ENCODE results near the gene SZT2. TPM values are rescaled to one million over a fixed set of nuclear protein-coding genes. Genes with fewer than 3 reads are reported as not detected.

SZT2 gene
- total RNA-seq: 17.3 TPM

DNA sequence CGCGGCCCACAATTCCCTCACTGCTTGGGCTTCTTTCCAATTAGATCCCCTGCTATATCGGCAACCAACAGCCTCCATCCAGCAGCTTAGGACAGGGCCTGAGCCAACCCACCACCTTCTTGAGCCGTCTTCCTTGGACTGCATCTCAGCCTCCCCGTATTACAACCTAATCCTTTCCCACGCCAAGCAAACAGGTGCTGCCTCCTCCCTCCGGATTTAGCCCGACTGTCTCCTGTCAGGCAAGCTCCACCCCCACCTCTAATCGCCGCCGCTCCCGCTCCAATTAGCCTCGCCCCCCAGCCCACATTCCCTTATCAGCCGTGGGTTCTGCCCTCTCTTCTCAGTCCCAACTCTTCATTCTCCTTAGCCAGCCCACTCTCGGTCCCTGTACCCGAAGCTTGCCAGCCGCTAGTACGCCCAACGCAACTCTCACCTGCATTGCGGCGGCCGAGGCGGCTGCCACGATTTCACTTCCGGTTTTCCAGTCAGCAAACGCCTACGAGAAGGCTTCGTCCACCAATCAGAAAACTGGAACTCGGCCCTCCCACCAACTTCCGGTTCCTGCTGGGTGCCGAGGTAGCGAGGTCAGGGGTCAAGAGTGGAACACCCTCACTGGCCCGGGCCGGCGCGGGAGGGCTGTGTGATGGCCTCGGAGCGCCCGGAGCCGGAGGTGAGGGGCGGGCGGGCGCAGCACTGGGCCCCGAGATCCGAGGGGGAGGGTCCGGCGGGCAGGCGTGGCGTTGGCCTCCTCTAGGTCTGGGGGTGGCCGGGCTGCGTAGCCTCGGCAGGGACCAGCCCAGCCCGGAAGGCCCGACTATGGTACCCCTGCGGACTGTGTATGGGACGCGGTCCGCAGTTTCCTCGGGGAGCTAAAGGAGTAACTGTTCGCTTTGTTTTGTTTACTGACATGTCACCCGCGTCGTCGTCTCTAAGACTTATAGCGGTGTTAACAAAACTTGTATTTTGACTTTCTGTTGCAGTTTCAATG lies at the start of gene SZT2, which contains the start of gene MED8:
SZT2 (plus strand) TSS at position 574 of the 988 bp plus-strand sequence; CDS start at position 644, 70 bp downstream.
MED8 (minus strand) TSS at position 475 of the 988 bp plus-strand sequence; CDS start at position 439, 36 bp downstream.
- peak; percentile 95 for DNase-seq

DNA sequence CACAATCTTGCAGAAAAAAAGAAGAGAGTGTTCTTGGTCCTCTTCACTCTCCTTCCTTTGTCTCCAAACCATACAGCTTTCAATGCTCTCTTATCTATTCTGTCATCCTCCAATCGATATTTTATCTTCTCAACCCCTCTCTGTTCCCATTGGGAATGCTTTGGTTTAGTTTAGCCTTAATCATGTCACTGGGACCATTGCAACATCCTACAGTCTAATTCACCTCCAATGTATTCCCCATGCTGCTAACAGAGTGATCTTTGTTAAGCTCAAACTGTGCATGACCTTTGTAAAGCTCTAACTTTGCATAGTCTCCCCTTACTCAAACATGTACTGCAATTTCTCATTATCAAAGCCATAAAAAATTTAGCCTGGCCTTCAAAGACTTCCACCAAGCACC lies 49.1 kb upstream of the SZT2 start:
- no peak for DNase-seq

DNA sequence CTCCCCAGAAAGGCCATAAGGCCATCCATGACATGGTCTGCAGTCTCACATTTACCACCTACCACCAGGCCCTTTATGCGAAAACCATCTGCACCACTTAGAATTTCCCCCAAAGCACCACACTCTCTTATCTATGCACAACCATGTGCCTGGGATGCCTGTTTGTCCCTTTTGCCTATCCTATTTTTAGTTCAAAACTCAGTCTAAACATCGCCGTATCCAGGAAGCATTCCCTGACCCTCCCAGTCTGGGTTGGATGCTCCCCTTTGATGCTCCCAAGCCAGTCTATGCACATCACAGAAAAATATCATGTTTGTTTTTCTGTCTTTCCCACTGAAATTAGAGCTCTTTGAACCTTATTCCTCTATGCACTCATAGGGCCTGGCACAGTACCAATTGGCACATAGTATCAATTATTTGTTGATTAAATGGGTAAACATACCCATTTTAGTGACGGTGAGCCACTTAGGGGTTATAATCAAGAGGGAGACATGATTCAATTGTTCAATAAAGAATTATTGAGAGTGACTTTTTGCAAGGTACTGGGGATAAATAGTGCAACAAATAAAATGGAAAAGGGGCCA lies 45.3 kb upstream of the SZT2 start:
- no peak for DNase-seq

DNA sequence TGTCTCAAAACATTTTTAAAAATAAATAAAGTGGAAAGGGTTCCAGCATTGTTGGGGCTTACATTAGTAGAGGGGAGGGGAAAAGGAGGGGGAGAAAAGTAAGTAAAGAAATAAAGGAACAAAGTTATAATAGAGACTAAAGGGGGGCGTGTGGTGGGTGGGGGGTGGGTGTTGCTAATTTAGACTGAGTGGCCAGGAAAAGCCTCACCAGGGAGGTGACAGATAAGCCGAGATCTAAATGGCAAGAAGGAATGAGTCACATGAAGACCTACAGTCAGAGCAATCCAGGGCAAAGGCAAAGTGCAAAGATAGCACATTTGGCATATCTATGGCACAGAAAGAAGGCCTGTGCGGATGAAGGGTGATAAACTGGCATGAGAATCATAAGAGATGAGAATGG lies 44.6 kb upstream of the SZT2 start:
- no peak for DNase-seq

DNA sequence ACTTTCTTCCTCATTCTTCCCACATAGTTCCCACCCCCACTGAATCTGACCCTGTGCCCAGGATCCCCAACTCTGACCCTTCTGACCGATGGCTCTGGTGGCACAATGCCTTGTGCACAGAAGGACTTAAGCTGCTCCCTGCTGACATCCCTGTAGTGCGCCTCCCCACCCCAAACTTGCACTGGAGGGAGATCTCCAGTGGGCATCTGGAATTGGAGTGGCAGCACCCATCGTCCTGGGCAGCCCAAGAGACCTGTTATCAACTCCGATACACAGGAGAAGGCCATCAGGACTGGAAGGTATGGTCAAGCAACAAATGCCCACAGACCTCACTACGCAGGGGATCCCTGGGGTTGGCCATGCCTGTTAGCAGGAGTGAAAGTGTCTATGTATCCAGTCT lies 43.1 kb upstream of the SZT2 start:
- no peak for DNase-seq

DNA sequence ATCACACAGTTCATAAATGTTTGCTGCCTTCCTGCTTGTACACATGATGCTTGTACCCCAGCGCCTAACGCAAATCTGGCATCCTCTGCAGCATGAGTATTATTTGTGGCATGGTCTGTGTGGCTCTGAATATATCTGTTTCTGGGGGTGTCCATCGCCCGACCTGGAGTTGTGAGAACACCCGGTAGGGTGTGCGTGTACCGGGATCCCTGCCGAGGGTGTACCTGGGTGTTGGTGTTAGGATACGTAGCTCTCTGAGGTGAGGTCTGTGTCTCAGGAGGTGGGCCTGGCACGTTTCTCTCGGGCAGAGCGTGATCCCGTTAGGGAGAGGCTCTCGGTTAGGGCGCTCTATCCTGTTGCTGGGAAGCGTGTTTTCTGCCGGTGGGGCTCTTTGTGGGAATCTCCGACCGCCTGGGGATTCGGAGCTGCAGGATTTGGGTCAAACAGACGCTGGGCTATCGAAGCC lies 41.3 kb upstream of the SZT2 start:
- DNase-seq: no peak

DNA sequence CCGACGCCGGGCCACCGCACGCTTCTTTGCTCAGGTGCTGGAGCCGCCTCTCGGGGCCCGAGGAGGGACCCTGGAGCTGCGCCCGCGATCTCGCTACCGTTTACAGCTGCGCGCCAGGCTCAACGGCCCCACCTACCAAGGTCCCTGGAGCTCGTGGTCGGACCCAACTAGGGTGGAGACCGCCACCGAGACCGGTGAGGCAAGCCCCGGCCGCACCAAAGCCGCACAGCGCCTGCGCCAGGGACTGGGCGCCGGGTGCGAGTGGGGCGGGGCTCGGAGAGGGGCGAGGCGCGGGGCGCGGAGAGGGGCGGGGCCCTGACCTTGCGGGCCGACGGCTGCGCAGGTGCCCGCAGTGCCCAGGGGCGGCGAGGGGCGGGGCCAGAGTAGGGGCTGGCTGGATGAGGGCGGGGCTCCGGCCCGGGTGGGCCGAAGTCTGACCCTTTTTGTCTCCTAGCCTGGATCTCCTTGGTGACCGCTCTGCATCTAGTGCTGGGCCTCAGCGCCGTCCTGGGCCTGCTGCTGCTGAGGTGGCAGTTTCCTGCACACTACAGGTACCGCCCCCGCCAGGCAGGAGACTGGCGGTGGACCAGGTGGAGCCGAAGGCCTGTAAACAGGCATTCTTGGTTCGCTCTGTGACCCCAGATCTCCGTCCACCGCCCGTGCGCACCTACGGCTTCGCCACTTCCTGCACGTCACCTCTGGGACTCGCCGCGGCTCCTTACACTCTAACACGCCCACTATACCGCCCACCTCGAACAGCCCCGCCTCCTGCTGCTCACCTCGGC lies 40.7 kb upstream of the SZT2 start:
- peak; percentile 54 for DNase-seq

DNA sequence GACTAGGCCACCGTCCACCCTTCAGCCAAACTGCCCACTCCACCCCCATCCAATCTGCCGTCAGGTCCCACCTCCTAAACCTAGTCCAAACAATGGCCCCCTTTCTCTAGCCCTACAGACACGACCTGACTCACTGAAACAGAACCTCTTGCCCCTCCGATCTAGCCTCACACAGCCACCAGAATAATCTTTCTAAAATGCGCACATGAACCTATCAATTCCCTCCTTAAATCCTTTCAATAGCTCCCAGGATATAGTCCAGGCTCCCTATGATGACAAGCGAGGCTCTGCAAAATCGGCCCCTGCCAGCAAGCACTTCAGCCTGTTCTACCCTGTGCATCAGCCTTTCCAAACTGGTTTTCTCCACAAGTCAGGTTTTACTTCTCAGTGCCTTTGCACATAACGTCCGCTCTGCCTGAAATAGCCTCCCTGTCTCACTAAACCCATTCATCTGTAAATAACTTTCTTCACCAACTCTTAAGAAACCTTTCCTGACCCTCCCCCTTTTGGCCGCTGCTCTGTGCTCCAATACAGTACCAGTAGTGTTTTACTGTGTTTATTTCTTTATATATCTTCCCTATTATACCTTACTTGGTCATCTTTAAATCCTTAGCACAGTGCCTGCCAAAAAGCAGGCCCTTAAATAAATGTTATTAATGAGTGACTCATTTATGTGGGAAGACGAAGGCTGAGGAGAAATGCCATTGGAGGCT lies 39.9 kb upstream of the SZT2 start:
- no peak for DNase-seq

DNA sequence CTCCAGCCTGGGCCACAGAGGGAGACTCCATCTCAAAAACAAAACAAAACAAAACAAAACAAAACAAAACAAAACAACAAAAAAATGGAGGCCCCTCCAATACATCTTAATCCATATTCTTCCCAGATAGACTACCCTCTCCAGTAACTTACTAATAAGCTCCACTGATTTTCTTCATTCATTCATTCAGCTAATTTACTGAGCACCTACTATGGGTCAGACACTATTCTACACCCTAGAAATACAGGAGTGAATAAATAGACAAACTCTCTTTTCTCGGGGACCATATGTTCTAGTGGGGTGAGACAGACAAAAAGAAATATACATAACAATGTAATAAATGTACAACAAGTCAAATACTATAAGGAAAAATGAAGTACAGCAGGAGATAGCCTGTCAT lies 38.7 kb upstream of the SZT2 start:
- DNase-seq: no peak

DNA sequence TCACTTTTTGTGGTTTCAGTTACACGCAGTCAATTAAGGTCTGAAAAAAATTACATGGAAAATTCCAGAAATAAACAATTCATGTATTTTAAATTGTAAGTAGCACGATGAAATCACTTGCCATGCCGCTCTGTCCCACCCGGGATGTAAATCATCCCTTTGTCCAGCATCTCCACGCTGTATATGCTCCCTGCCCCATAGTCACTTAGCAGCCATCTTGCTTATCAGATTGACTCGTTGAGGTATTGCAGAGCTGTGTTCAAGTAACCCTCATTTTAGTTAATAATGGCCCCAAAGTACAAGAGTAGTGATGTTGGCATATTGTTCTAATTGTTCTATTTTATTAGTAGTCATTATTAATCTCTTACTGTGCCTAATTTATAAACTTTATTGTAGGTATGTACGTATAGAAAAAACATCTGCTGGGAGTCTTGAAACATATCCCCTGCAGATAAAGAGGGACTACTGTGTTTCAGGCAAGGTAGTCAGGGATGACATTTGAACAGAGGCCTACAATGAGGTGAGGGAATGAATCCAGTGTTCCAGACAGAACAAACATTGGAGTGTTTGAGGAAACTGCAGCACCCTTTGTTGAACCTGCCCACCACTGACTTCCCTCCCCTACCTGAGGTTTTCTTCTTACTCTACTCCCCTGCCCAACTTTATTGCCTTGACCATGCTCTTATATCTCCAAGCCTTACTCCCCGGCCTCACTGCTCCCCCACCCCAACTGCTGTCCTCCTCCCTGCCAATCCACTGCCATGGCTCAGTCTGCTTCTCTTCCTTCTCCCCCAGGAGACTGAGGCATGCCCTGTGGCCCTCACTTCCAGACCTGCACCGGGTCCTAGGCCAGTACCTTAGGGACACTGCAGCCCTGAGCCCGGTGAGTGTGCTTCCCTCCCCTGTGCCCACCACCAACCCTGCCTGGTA lies 38.0 kb upstream of the SZT2 start:
- no peak for DNase-seq

DNA sequence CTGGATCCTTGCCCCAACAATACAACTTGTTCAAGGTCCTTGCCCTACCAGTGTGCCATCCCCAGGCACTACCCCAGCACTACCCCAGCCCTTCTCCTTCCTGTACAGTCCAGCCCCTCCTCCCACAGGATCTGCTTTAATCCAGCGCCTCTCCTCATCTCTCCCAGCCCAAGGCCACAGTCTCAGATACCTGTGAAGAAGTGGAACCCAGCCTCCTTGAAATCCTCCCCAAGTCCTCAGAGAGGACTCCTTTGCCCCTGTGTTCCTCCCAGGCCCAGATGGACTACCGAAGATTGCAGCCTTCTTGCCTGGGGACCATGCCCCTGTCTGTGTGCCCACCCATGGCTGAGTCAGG lies 37.4 kb upstream of the SZT2 start:
- DNase-seq: no peak

DNA sequence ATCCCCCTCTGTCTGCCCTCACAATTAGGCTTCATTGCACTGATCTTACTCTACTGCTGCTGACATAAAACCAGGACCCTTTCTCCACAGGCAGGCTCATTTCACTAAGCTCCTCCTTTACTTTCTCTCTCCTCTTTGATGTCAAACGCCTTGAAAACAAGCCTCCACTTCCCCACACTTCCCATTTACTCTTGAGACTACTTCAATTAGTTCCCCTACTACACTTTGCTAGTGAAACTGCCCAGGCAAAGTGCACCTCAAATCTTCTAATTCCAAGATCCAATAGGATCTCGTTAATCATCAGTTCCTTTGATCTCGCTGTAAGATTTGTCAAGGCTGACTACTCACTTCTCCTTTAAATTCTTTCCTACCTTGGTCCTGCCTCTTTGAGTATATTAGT lies 36.8 kb upstream of the SZT2 start:
- DNase-seq: no peak

DNA sequence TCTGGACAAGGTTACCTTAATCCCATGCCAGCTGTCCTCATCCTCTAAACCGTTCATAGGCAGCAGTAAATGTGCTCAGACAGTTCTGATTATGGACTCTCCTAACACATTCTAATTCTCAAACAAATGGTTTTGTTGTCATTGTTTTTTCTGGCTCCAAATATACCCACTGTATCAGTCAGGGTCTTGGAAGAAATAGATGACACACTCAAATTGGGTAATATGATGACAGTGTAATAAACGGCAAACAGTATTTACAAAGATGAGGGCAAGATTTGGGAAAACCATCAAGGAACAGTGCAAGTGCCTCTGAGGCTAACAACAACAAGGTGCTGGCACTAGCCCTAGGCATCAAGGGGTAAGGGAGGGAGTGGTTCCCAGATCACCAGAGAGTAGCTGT lies 35.2 kb upstream of the SZT2 start:
- no peak for DNase-seq

DNA sequence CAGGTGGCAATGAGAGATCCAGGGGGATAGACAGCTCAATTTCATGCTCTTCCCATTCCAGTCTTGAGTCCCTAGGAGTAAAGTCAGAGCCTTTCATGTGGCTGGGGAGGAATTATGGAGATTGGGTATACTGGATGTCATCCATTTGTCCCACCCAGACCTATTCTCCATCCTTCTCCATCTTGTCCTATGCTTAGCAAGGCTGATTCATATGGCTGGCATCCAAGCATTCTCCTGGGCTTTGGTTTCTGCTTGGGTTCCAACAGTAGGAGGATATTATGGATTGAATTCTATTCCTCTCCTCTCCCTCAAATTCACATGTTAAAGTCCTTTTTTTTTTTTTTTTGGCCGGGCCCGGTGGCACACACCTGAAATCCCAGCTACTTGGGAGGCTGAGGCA lies 34.8 kb upstream of the SZT2 start:
- DNase-seq: no peak

DNA sequence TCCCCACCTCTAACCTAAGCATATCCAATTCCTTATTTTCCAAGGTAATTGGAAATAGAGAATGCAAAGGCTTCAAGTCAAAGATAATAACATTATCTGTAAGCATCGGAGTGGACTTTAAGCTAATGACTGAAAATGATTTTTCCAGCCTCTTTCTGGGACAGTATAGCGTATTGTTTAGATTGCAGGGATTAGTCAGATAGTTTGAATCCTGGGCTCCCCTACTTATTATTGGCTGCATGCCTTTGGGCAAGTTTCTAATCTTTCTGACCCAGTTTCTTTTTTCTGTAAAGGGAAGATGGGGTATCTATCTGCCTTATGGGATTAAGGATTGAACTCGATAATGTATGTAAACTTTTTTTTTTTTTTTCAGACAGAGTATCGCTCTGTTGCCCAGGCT lies 32.4 kb upstream of the SZT2 start:
- DNase-seq: no peak

DNA sequence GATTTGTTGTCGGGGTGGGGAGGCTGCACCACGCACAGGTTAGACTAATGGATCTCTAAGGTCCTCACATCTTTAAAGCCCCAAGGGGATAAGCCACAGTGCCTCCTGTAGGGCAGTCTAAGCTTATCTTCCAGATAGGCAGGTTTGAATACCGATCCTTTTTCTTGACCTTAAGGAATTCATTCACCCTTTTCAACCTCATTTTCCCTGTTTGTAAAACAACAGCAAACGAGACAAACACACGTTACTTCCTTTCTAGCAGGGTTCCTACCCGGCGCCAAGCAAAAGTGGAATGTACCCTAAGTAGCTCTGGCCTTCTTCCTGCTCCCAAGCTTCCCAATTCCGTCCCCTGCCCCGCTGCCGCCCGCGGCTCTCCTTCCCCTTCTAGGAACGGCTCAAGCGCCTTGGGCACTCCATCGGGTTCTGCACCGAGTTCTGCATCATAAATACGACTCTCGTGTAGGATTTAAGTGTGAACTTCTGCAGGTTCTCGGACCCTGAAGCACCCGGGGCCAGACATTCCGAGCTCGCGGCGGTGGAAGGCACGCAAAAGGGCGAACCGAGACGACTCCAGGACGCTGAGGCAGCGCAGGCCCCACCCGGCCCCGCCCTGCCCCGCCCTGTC lies 31.5 kb upstream of the SZT2 start:
- no peak for DNase-seq

DNA sequence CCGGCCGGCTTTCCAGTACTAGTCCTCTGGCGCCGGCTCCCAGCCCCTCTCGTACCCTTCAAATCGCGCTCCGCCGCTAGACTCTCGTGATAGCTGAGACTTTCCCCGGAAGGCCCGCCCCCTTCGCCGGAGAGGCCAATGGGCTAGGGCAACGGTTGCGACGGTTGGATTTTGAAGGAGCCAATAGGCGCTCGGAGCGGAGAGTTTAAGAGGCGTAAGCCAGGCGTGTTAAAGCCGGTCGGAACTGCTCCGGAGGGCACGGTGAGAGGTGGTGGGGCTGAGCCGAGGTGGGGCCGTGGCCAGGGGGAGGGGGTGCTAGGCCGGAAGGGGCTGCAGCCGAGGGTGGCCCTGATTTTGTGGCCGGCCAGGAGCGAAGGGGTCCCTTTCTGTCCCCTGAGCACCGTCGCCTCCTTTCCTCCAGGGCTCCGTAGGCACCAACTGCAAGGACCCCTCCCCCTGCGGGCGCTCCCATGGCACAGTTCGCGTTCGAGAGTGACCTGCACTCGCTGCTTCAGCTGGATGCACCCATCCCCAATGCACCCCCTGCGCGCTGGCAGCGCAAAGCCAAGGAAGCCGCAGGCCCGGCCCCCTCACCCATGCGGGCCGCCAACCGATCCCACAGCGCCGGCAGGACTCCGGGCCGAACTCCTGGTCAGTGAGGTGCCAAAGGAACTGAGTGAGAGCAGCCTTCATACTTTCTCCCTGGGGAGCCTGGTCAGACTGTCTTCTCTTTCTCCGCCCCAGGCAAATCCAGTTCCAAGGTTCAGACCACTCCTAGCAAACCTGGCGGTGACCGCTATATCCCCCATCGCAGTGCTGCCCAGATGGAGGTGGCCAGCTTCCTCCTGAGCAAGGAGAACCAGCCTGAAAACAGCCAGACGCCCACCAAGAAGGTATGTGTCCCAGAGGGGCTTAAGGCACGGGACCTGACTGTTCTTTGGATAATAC lies 30.7 kb upstream of the SZT2 start, which contains the start of gene CDC20:
CDC20 (plus strand) TSS at position 236 of the 948 bp plus-strand sequence; CDS start at position 471, 235 bp downstream.
- peak; percentile 95 for DNase-seq

DNA sequence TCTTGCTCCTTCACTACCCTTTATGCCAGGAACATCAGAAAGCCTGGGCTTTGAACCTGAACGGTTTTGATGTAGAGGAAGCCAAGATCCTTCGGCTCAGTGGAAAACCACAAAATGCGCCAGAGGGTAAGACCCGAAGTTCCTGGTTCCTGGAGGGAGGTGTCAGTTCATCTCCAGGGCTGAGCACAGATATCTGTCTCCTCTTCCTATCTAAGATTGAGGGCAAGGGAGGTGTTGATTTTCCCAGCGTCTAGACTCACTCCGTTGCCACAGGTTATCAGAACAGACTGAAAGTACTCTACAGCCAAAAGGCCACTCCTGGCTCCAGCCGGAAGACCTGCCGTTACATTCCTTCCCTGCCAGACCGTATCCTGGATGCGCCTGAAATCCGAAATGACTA lies 30.0 kb upstream of the SZT2 start:
- no peak for DNase-seq

DNA sequence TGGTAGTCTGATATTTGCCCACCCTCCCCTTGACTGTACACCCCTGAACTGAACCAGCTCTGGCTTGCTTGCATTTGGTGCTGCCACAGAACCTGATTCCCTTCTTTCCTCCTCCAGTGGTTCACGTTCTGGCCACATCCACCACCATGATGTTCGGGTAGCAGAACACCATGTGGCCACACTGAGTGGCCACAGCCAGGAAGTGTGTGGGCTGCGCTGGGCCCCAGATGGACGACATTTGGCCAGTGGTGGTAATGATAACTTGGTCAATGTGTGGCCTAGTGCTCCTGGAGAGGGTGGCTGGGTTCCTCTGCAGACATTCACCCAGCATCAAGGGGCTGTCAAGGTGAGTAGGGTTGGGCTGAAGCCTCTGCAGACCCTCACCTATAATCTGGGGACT lies 29.1 kb upstream of the SZT2 start:
- DNase-seq: no peak
